ENCODE data around the gene KCNMB2.
A peak's percentile ranks its signal among the peaks of the same experiment; 100 is the strongest.
"Not testable (repeated sequence)": the region's sequence is repeated elsewhere in the genome, so short reads cannot be mapped to it uniquely, and the experiment has no call there.

The KCNMB2 gene

DNA sequence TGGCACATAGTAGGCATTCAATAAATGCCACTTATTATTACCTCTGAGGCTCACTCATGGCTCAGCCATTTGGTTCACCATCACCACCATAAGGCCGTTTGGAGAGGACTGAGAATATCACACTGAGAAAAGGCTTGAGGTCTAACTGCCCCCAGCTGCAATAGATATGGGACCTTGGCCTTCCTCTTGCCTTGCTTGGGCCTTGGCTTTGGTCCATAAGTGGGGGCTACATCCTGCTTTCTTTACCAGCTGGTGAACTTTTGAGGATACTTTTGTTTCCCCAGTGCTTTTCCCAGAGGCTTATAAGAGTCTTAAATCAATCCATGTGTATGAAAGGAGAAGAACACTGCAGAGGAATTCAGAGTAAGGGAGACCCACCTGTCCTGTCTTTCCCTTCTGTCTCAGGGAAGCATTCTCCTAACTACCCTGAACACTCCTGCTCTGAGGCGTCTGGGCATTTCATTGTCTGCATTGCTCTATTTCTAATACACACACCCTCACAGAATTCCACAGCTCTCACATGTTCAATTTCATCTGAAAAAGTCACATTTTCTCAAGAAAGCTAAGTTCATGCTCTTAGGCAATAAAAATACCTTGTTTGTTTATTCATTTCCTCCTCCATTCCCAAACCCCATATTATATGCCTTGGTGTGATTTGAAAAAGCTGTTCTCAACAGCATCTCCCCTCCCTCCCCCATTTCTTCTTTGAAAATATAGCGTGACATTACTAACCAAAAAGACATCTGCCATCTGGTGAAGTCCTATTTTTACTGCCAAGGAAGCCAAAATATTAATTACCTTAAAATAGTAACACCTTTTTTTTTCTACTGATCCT lies 22.5 kb upstream of the KCNMB2 start:
- Histone ChIP-seq H3K27ac (ENCODE audit: low read depth, low read length) (peak overlapping the region; percentile 90), H4K20me1 (ENCODE audit: control insufficient read depth, insufficient read depth, low read depth, low read length) (no peaks in the 10 kb centered on the region), H3K4me1 (ENCODE audit: control insufficient read depth, low read length) (peaks cover 73% of the 10 kb centered on the region), H3F3A (ENCODE audit: control insufficient read depth, insufficient read depth) (peaks cover 10% of the 10 kb centered on the region), H3K79me2 (ENCODE audit: control insufficient read depth, low read length) (no peaks in the 10 kb centered on the region), H3K36me3 (ENCODE audit: control insufficient read depth, low read length) (peaks cover 14% of the 10 kb centered on the region), H3K9me2 (replicated peaks; ENCODE audit: control insufficient read depth, low read length) (no peaks in the 10 kb centered on the region), H3K9me3 (ENCODE audit: control insufficient read depth, insufficient read depth, low read length) (peaks cover 3% of the 10 kb centered on the region; the same call in 1 of the 2 replicates), H3K27me3 (ENCODE audit: control insufficient read depth, low read length) (no peaks in the 10 kb centered on the region), H3K4me2 (ENCODE audit: low read length) (peak overlapping the region; percentile 31), H3K4me3 (ENCODE audit: low read length) (peak overlapping the region; percentile 31)
- TF ChIP-seq, protein P1, sequence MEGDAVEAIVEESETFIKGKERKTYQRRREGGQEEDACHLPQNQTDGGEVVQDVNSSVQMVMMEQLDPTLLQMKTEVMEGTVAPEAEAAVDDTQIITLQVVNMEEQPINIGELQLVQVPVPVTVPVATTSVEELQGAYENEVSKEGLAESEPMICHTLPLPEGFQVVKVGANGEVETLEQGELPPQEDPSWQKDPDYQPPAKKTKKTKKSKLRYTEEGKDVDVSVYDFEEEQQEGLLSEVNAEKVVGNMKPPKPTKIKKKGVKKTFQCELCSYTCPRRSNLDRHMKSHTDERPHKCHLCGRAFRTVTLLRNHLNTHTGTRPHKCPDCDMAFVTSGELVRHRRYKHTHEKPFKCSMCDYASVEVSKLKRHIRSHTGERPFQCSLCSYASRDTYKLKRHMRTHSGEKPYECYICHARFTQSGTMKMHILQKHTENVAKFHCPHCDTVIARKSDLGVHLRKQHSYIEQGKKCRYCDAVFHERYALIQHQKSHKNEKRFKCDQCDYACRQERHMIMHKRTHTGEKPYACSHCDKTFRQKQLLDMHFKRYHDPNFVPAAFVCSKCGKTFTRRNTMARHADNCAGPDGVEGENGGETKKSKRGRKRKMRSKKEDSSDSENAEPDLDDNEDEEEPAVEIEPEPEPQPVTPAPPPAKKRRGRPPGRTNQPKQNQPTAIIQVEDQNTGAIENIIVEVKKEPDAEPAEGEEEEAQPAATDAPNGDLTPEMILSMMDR (IDR thresholded peaks at IDR 0.05; ENCODE audit: low read depth, low read length, poor library complexity, severe bottlenecking): no peak
- no peak for TF ChIP-seq EZH2phosphoT487 (IDR thresholded peaks at IDR 0.05; ENCODE audit: borderline replicate concordance, low read length)

DNA sequence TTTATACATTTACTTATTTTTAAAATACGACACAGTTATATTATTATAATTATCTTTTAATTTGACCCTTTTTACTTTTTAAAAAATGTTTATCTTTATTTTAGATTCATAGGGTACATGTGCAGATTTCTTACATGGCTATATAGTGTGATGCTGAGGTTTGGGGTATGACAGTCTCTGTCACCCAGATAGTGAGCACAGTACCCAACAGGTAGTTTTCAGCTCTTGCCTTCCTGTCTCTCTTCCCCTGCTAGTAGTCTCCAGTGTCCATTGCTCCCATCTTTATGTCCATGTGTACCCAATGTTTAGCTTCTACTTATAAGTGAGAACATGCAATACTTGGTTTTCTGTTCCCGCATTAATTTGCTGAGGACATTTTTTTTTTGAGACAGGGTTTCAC lies 21.8 kb upstream of the KCNMB2 start:
- no peaks in the 10 kb centered on the region for H3K9me2 ChIP-seq (replicated peaks; ENCODE audit: control insufficient read depth, low read length)
- H3K27ac ChIP-seq (ENCODE audit: low read depth, low read length): peak overlapping the region; percentile 90
- peaks cover 3% of the 10 kb centered on the region; the same call in 1 of the 2 replicates for H3K9me3 ChIP-seq (ENCODE audit: control insufficient read depth, insufficient read depth, low read length)
- TF ChIP-seq, protein P1 (IDR thresholded peaks at IDR 0.05; ENCODE audit: low read depth, low read length, poor library complexity, severe bottlenecking): no peak
- no peak for TF ChIP-seq EZH2phosphoT487 (IDR thresholded peaks at IDR 0.05; ENCODE audit: borderline replicate concordance, low read length)
- peaks cover 10% of the 10 kb centered on the region for H3F3A ChIP-seq (ENCODE audit: control insufficient read depth, insufficient read depth)
- H3K4me3 ChIP-seq (ENCODE audit: low read length): peak overlapping the region; percentile 47
- H3K36me3 ChIP-seq (ENCODE audit: control insufficient read depth, low read length): peaks cover 14% of the 10 kb centered on the region
- H3K27me3 ChIP-seq (ENCODE audit: control insufficient read depth, low read length): no peaks in the 10 kb centered on the region
- H3K4me1 ChIP-seq (ENCODE audit: control insufficient read depth, low read length): peaks cover 79% of the 10 kb centered on the region
- no peaks in the 10 kb centered on the region for H4K20me1 ChIP-seq (ENCODE audit: control insufficient read depth, insufficient read depth, low read depth, low read length)
- no peaks in the 10 kb centered on the region for H3K79me2 ChIP-seq (ENCODE audit: control insufficient read depth, low read length)
- H3K4me2 ChIP-seq (ENCODE audit: low read length): peak overlapping the region; percentile 56

DNA sequence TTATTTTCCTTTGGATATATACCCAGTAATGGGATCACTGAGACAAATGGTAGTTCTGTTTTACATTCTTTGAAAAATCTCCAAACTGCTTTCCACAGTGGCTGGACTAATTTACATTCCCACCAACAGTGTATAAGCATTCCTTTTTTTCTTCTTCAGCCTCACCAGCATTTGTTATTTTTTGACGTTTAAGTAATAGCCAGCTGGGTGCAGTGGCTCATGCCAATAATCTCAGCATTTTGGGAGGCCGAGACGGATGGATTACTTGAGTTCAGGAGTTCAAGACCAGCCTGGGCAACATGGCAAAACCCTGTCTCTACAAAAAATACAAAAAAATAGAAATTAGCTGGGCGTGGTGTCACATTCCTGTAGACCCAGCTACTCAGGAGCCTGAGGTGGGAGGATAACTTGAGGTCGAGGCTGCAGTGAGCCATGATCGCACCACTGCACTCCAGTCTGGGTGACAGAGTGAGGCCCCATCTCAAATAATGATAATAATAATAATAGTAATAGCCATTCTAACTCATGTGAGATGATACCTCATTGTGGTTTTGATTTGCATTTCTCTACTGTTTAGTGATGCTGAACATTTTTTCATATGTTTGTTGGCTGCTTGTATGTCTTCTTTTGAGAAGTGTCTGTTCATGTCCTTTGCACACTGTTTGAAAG lies 21.0 kb upstream of the KCNMB2 start:
- peaks cover 10% of the 10 kb centered on the region for H3F3A ChIP-seq (ENCODE audit: control insufficient read depth, insufficient read depth)
- H4K20me1 ChIP-seq (ENCODE audit: control insufficient read depth, insufficient read depth, low read depth, low read length); H3K27me3 ChIP-seq (ENCODE audit: control insufficient read depth, low read length); H3K9me2 ChIP-seq (replicated peaks; ENCODE audit: control insufficient read depth, low read length); H3K79me2 ChIP-seq (ENCODE audit: control insufficient read depth, low read length); H3K9me3 ChIP-seq (ENCODE audit: control insufficient read depth, insufficient read depth, low read length): not testable (repeated sequence)
- H3K27ac ChIP-seq (ENCODE audit: low read depth, low read length): peak overlapping the region; percentile 90
- peak overlapping the region; percentile 56 for H3K4me2 ChIP-seq (ENCODE audit: low read length)
- H3K4me3 ChIP-seq (ENCODE audit: low read length): peak overlapping the region; percentile 47
- peaks cover 85% of the 10 kb centered on the region for H3K4me1 ChIP-seq (ENCODE audit: control insufficient read depth, low read length)
- peaks cover 14% of the 10 kb centered on the region for H3K36me3 ChIP-seq (ENCODE audit: control insufficient read depth, low read length)

Measured in DOHH2 (cell line).